MM.1S (cell line): ENCODE results near the gene RLN3.

Experiments
- DNase-seq: peaks from one replicate; pipeline ENCODE4 v3.0.0-alpha.2; 2015
- H2AFZ ChIP-seq: fragments of 300-600 bp; sonication (generic); 2 replicates; pipeline ENCODE4 v1.6.0; 2016; ENCODE audit warnings: antibody characterized with exemption, low read length
- H3F3A ChIP-seq: fragments of 300-600 bp; sonication (generic); 2 replicates; pipeline ENCODE4 v1.6.1; 2016; ENCODE audit warnings: mild to moderate bottlenecking, antibody characterized with exemption, low read length, moderate library complexity, mixed read lengths; ENCODE audit not compliant: insufficient read depth
- H3K27ac ChIP-seq: fragments of 300-600 bp; sonication (generic); 2 replicates; pipeline ENCODE4 v1.5.1; 2016; ENCODE audit warnings: mild to moderate bottlenecking, low read length
- H3K27me3 ChIP-seq: fragments of 300-600 bp; sonication (generic); replicated peaks from 2 replicates; pipeline ENCODE4 v1.6.0; 2016; ENCODE audit warnings: low read length; ENCODE audit not compliant: insufficient read depth
- H3K36me3 ChIP-seq: fragments of 300-600 bp; sonication (generic); replicated peaks from 2 replicates; pipeline ENCODE4 v1.6.1; 2016; ENCODE audit warnings: mild to moderate bottlenecking, low read length, mixed read lengths; ENCODE audit not compliant: insufficient read depth
- H3K4me1 ChIP-seq: fragments of 300-600 bp; sonication (generic); 2 replicates; pipeline ENCODE4 v1.6.1; 2016; ENCODE audit warnings: low read length, mixed read lengths
- H3K4me2 ChIP-seq: fragments of 300-600 bp; sonication (generic); 2 replicates; pipeline ENCODE4 v1.6.0; 2016; ENCODE audit warnings: low read depth, low read length
- H3K4me3 ChIP-seq: fragments of 300-600 bp; sonication (generic); 2 replicates; pipeline ENCODE4 v1.5.1; 2016; ENCODE audit warnings: low read length, mixed read lengths
- H3K79me2 ChIP-seq: fragments of 300-600 bp; sonication (generic); 2 replicates; pipeline ENCODE4 v1.6.1; 2016; ENCODE audit warnings: mixed run types, low read length, mixed read lengths
- H3K9ac ChIP-seq: fragments of 300-600 bp; sonication (generic); 2 replicates; pipeline ENCODE4 v1.6.1; 2016; ENCODE audit warnings: low read length, mixed read lengths
- H3K9me2 ChIP-seq: fragments of 300-600 bp; sonication (generic); replicated peaks from 2 replicates; pipeline ENCODE4 v1.6.1; 2016; ENCODE audit warnings: mild to moderate bottlenecking, low read length, mixed read lengths; ENCODE audit not compliant: insufficient read depth
- H3K9me3 ChIP-seq: fragments of 300-600 bp; sonication (generic); replicated peaks from 2 replicates; pipeline ENCODE4 v1.6.1; 2016; ENCODE audit warnings: mild to moderate bottlenecking, low read length, mixed read lengths; ENCODE audit not compliant: insufficient read depth
- H4K20me1 ChIP-seq: fragments of 300-600 bp; sonication (generic); 2 replicates; pipeline ENCODE4 v1.6.1; 2016; ENCODE audit warnings: mild to moderate bottlenecking, low read length, moderate library complexity, mixed read lengths; ENCODE audit not compliant: insufficient read depth
- EZH2 ChIP-seq: fragments of 300-600 bp; sonication (generic); optimal IDR thresholded peaks from 2 replicates; pipeline ENCODE3; 2017; ENCODE audit warnings: low read depth, mild to moderate bottlenecking, antibody characterized with exemption, low read length, mixed read lengths
- EZH2phosphoT487 ChIP-seq: fragments of 300-600 bp; sonication (generic); IDR thresholded peaks from 2 replicates; pipeline ENCODE4 v1.6.1; 2018; ENCODE audit warnings: antibody characterized with exemption, low read length
- TF ChIP-seq, protein P1 (sequence below): fragments of 300-600 bp; sonication (generic); IDR thresholded peaks from 2 replicates; pipeline ENCODE4 v1.5.1; 2016; ENCODE audit warnings: antibody characterized with exemption, low read length, mixed read lengths

Gene RLN3

DNA sequence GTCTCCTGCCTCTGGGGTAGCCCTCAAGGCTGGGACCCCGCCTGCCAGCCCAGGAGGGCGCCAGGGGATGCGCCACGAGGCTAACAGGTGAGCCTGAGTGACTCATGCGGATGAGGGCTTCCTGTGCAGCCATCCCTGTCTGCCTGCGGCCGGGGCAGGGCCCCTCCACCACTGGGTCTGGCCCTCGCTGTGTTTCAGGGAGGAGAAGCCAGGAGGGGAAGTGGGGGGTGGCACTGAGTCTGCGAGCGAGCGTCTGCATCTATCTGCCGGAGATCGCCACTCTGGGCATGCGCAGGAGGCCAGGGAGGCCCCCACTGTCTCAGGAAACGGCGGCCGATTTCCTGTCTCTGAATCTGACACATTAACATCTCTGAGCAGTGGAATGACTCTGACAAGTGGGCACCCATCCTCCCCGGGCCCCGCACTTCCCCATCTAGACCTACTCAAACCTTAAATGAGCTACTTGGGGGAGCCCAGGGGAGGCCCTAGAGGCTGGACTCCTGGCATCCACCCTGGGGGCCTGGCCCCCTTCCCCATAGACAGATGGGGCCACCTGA lies 41.5 kb upstream of the RLN3 start:
- Histone ChIP-seq H3K9me3 (no peaks in the 10 kb centered on the region), H3F3A (peaks cover 18% of the 10 kb centered on the region), H4K20me1 (no peaks in the 10 kb centered on the region), H3K4me1 (peaks cover 22% of the 10 kb centered on the region), H3K36me3 (no peaks in the 10 kb centered on the region), H3K4me3 (peak overlapping the region; percentile 55), H3K27me3 (no peaks in the 10 kb centered on the region), H3K9ac (peak overlapping the region; percentile 81), H3K27ac (peak overlapping the region; percentile 90), H3K79me2 (no peaks in the 10 kb centered on the region), H2AFZ (peak overlapping the region; percentile 89), H3K4me2 (peak overlapping the region; percentile 95), H3K9me2 (no peaks in the 10 kb centered on the region)
- TF ChIP-seq, protein P1, sequence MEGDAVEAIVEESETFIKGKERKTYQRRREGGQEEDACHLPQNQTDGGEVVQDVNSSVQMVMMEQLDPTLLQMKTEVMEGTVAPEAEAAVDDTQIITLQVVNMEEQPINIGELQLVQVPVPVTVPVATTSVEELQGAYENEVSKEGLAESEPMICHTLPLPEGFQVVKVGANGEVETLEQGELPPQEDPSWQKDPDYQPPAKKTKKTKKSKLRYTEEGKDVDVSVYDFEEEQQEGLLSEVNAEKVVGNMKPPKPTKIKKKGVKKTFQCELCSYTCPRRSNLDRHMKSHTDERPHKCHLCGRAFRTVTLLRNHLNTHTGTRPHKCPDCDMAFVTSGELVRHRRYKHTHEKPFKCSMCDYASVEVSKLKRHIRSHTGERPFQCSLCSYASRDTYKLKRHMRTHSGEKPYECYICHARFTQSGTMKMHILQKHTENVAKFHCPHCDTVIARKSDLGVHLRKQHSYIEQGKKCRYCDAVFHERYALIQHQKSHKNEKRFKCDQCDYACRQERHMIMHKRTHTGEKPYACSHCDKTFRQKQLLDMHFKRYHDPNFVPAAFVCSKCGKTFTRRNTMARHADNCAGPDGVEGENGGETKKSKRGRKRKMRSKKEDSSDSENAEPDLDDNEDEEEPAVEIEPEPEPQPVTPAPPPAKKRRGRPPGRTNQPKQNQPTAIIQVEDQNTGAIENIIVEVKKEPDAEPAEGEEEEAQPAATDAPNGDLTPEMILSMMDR = no peak
- DNase-seq = peak; percentile 95

DNA sequence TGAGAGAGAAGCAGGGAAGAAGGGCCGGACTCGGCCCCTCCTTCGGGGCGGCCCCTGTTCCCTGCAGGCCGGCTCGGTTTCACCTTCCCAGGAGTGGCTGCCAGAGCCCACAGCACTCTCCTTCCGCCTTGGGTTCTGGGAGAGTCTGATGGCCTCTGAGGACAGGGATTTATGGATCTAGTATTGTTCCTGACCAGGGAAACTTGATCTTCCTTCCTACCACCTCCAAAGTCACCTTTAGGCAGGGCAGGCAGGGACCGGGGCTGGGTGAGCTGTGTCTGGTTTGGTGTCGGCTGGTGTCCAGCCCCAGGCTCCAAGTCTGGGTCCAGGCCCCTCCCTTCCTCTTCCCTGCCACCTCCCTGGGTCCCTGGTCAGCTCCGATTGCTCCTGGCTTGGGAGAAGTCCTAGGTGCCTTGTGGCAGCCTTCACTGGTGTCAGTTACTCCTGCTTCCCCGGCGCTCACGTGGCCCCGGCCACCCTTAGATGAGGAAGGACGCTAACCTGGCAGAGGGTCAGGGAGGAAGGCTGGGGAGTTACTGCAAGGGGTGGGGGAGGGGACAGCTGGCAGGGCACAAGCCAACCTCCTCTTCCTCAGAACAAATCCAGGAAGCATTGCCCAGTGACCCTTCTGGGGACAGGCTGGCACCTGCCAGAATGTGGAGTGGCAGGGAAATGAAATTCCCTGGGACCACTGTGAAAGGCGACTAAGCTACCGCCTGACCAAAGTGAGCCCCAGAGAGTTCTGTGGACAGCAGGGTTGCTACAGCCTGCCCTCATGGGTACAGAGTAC lies 40.7 kb upstream of the RLN3 start:
- H3K36me3 ChIP-seq = no peaks in the 10 kb centered on the region
- no peaks in the 10 kb centered on the region for H3K9me2 ChIP-seq
- peak overlapping the region; percentile 89 for H2AFZ ChIP-seq
- peak overlapping the region; percentile 95 for H3K4me2 ChIP-seq
- H3K9me3 ChIP-seq = no peaks in the 10 kb centered on the region
- H3F3A ChIP-seq = peaks cover 18% of the 10 kb centered on the region
- peak overlapping the region; percentile 90 for H3K27ac ChIP-seq
- H3K27me3 ChIP-seq = no peaks in the 10 kb centered on the region
- peak overlapping the region; percentile 81 for H3K9ac ChIP-seq
- H3K4me1 ChIP-seq = peaks cover 22% of the 10 kb centered on the region
- H3K4me3 ChIP-seq = peak overlapping the region; percentile 55
- H3K79me2 ChIP-seq = no peaks in the 10 kb centered on the region
- H4K20me1 ChIP-seq = no peaks in the 10 kb centered on the region
- TF ChIP-seq EZH2 (no peak), EZH2phosphoT487 (no peak)
- TF ChIP-seq, protein P1 = no peak
- DNase-seq = no peak

GRCh38 chr19:13989487-13989886 lies 38.5 kb upstream of the RLN3 start:
- no peak overlapping the region for H2AFZ ChIP-seq
- TF ChIP-seq EZH2 (no peak), EZH2phosphoT487 (no peak)
- TF ChIP-seq, protein P1 = no peak
- no peak overlapping the region for H3K4me2 ChIP-seq
- H3K9me2 ChIP-seq = no peaks in the 10 kb centered on the region
- DNase-seq = no peak
- H3K27ac ChIP-seq = no peak overlapping the region
- no peak overlapping the region for H3K4me3 ChIP-seq
- peaks cover 22% of the 10 kb centered on the region for H3K4me1 ChIP-seq
- no peak overlapping the region for H3K9ac ChIP-seq
- H3F3A ChIP-seq = peaks cover 18% of the 10 kb centered on the region
- no peaks in the 10 kb centered on the region for H3K27me3 ChIP-seq
- H3K9me3 ChIP-seq = no peaks in the 10 kb centered on the region
- H4K20me1 ChIP-seq = no peaks in the 10 kb centered on the region
- H3K36me3 ChIP-seq = no peaks in the 10 kb centered on the region
- no peaks in the 10 kb centered on the region for H3K79me2 ChIP-seq
